ENCODE data around the gene GBA2. TPM values are rescaled to one million over a fixed set of nuclear protein-coding genes. Genes with fewer than 3 reads are reported as not detected.

GBA2 gene
- total RNA-seq, 1 experiment from 2014 or later, result 63.6 TPM

DNA sequence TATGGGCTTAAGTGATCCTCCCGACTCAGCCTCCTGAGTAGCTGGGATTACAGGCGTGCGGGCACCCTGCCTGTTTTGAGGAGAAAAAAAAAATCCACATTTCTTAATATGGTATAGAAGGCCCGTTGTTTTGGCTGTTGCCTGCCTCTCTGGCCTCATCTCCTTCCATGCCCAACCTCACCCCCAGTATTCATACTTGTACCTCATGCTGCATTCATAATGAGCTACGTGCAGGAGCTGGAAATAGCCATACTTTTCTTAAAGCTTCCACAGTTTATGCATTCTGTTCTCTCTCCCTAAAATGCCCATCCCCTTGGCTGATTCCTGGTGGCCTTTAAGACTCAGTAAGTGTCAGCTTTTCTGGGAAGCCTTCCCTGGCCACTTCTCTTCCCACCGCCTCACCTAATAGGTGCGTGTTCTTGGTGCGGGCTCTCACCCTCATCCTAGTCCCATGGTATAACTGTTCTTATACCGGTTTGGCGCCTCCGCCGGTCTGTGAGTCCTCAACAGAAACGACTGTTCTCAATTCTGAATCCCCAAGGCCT, 57.2 kb downstream of the GBA2 start:
- Histone ChIP-seq H3K4me3 (replicated peaks in 1 of 2; ENCODE audit: low read depth in 1 of 2, low read length in 2 of 2) (no peak overlapping the region), H3K27me3 (ENCODE audit: insufficient read depth, low read length) (no peaks in the 10 kb centered on the region), H3K27ac (ENCODE audit: low read depth, low read length) (no peak overlapping the region), H3K4me2 (ENCODE audit: low read length) (peak overlapping the region; percentile 90; the same call in 1 of the 2 replicates), H3K4me1 (ENCODE audit: control insufficient read depth in 1 of 2, insufficient read depth in 2 of 2, low read length in 2 of 2) (peaks cover 18 to 33% of the 10 kb centered on the region in 2 experiments), H3K9ac (ENCODE audit: low read length) (no peak overlapping the region), H4K20me1 (ENCODE audit: insufficient read depth) (no peaks in the 10 kb centered on the region), H3K79me2 (ENCODE audit: insufficient read depth, low read length) (peaks cover 29% of the 10 kb centered on the region), H3K36me3 (ENCODE audit: control insufficient read depth in 1 of 2, insufficient read depth in 2 of 2, low read length in 2 of 2) (peaks cover 7 to 25% of the 10 kb centered on the region in 2 experiments; a peak in 3 of 4 replicates), H2AFZ (ENCODE audit: low read depth, low read length, poor library complexity, severe bottlenecking) (no peak overlapping the region), H3K9me2 (ENCODE audit: insufficient read depth) (no peaks in the 10 kb centered on the region), H3K9me3 (ENCODE audit: control insufficient read depth in 1 of 2, insufficient read depth in 1 of 2, low read depth in 1 of 2, low read length in 2 of 2) (no peaks in the 10 kb centered on the region)
- TF ChIP-seq, protein P1, sequence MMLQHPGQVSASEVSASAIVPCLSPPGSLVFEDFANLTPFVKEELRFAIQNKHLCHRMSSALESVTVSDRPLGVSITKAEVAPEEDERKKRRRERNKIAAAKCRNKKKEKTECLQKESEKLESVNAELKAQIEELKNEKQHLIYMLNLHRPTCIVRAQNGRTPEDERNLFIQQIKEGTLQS (IDR thresholded peaks at IDR 0.05), result no peak
- no peak for TF ChIP-seq EGR1 (IDR thresholded peaks at IDR 0.05; ENCODE audit: low read depth)
- TF ChIP-seq CBX3 (IDR thresholded peaks at IDR 0.05; ENCODE audit: low read depth), result no peak
- no peak for TF ChIP-seq POLR2A (IDR thresholded peaks at IDR 0.05; ENCODE audit: borderline replicate concordance, extremely low read depth, insufficient read depth, insufficient read length)
- TF ChIP-seq ELF1 (IDR thresholded peaks at IDR 0.05; ENCODE audit: borderline replicate concordance, low read depth), result no peak
- no peak for TF ChIP-seq FOSL1 (IDR thresholded peaks at IDR 0.05; ENCODE audit: low read depth)
- TF ChIP-seq EZH2phosphoT487 (IDR thresholded peaks at IDR 0.05; ENCODE audit: borderline replicate concordance), result no peak
- no peak for TF ChIP-seq ZNF274 (IDR thresholded peaks at IDR 0.05; ENCODE audit: low read depth, low read length)
- no peak for TF ChIP-seq TCF7L2 (IDR thresholded peaks at IDR 0.05; ENCODE audit: borderline replicate concordance, extremely low read depth, insufficient read depth, insufficient read length)
- no peak for TF ChIP-seq SIN3A (IDR thresholded peaks at IDR 0.05; ENCODE audit: low read depth)
- TF ChIP-seq RAD21 (IDR thresholded peaks at IDR 0.05; ENCODE audit: low read depth), result no peak
- no peak for TF ChIP-seq SRF (IDR thresholded peaks at IDR 0.05; ENCODE audit: low read depth)
- no TSS peak for BruUV-seq (replicated peaks)
- ChIA-PET RAD21 (ENCODE audit: low non-redundant PET in 1 of 2, low total read pairs in 2 of 2, uncharacterized antibody in 2 of 2, unreplicated experiment in 2 of 2) (interaction anchor here in 1 of 2 experiments (1.2 kb wide), 1 partner anchor 45 kb away, joined by 3 read pairs; no protein-coding TSS in a partner anchor), POLR2A (interaction anchor here (0.8 kb wide), 1 partner anchor 41 kb away, joined by 5 read pairs; the partner anchor contains the start of genes CREB3 and TLN1), CTCF (no interaction called here)
- no peak for ATAC-seq
- DNase-seq (ENCODE audit: low read depth, low spot score), result no peak
- intact Hi-C loops (cut with micrococcal nuclease), result loop anchor here (2.0 to 5.0 kb wide), 2 partner anchors 35 kb away; no protein-coding TSS in a partner anchor
